Loucy (cell line): Measurements from ENCODE around the gene CDYL.

Experiments
- H2AFZ ChIP-seq: fragments of 200-600 bp; sonication (generic); 2 replicates; pipeline ENCODE4 v1.6.0; 2016; ENCODE audit warnings: antibody characterized with exemption, mild to moderate bottlenecking, low read length, moderate library complexity
- H3F3A ChIP-seq: fragments of 200-600 bp; 2 replicates; pipeline ENCODE4 v1.6.0; 2016; ENCODE audit warnings: antibody characterized with exemption, low read depth, mild to moderate bottlenecking
- H3K27me3 ChIP-seq: fragments of 200-600 bp; sonication (generic); 2 replicates; pipeline ENCODE4 v1.6.1; 2014; ENCODE audit warnings: low read length, mild to moderate bottlenecking; ENCODE audit not compliant: insufficient read depth, poor library complexity, severe bottlenecking
- H3K36me3 ChIP-seq: fragments of 200-600 bp; sonication (generic); 2 replicates; pipeline ENCODE4 v1.6.1; 2016; ENCODE audit warnings: low read length; ENCODE audit not compliant: insufficient read depth
- H3K4me1 ChIP-seq: fragments of 200-600 bp; sonication (generic); 2 replicates; pipeline ENCODE4 v1.5.1; 2014; ENCODE audit warnings: low read length, mild to moderate bottlenecking; ENCODE audit not compliant: insufficient read depth, poor library complexity, severe bottlenecking
- H3K4me2 ChIP-seq: fragments of 200-600 bp; sonication (generic); 2 replicates; pipeline ENCODE4 v1.6.0; 2014; ENCODE audit warnings: antibody characterized with exemption, low read length, low read depth, mild to moderate bottlenecking; ENCODE audit not compliant: poor library complexity, severe bottlenecking
- H3K4me3 ChIP-seq: fragments of 200-600 bp; sonication (generic); 2 replicates; pipeline ENCODE4 v1.5.1; 2014; ENCODE audit warnings: low read length, mild to moderate bottlenecking, mixed read lengths; ENCODE audit not compliant: poor library complexity, severe bottlenecking
- H3K79me2 ChIP-seq: fragments of 200-600 bp; sonication (generic); 2 replicates; pipeline ENCODE4 v1.6.1; 2014; ENCODE audit warnings: low read length; ENCODE audit not compliant: insufficient read depth
- H3K9ac ChIP-seq: fragments of 200-600 bp; sonication (generic); 2 replicates; pipeline ENCODE4 v1.6.0; 2014; ENCODE audit warnings: mild to moderate bottlenecking, low read depth, low read length, moderate library complexity; ENCODE audit not compliant: poor library complexity, severe bottlenecking
- H3K9me2 ChIP-seq: fragments of 200-600 bp; sonication (generic); replicated peaks from 2 replicates; pipeline ENCODE4 v1.6.1; 2016; ENCODE audit warnings: low read depth, low read length, mixed read lengths
- H3K9me3 ChIP-seq: fragments of 200-600 bp; sonication (generic); 2 replicates; pipeline ENCODE4 v1.6.1; 2014; ENCODE audit warnings: mild to moderate bottlenecking, antibody characterized with exemption, low read length, low read depth; ENCODE audit not compliant: insufficient read depth
- H4K20me1 ChIP-seq: fragments of 200-600 bp; sonication (generic); 2 replicates; pipeline ENCODE4 v1.6.0; 2014; ENCODE audit warnings: antibody characterized with exemption, low read length, mild to moderate bottlenecking; ENCODE audit not compliant: insufficient read depth, poor library complexity, severe bottlenecking
- CTCF ChIP-seq: fragments of 200-600 bp; sonication (generic); conservative IDR thresholded peaks from 2 replicates; pipeline ENCODE4 v1.5.1; 2014; ENCODE audit warnings: mild to moderate bottlenecking, antibody characterized with exemption, low read length
- EZH2phosphoT487 ChIP-seq: fragments of 200-600 bp; IDR thresholded peaks from 2 replicates; pipeline ENCODE4 v1.6.1; 2018; ENCODE audit warnings: antibody characterized with exemption, mild to moderate bottlenecking, moderate library complexity, borderline replicate concordance

Gene CDYL

DNA sequence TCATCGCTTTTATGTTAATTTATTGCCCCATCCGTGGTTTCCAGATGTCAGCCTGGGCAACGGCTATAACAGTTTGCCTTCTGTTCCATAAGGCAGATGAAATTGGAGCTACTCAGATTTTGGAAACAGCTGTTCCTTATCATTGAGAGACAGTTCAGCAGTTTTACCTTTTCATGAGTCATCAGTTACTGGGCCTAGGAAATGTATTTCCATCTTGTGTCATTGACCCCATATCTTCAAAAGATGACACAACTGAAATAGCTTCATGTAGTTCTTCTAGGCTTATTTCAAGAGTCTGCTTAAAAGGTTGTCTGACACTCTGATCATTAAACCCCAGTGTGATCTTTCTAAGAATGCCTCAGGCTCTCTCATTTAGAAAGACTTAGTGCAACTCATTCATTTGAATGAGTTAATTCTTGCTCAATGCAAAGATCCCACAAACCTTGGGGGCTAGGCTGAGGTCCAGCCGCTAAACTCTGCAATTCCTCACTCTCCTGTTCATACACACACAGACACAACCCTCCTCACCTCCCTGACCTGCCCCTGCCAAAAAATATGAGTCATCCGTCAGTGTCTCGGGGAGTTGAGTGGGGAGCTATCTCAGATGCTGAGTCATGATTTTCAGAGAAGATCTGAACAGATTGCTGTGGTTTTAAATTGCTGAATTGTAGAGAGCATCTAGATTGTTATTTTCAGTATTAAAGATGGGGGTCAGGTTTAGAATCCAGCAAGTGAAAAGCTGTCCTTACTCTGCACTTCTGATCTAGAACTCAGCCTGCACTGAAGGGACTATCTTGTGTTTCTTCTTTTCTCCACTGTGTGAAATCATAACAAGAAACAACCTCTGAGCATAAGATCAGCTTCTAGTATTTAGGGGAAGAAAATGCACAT is 165.8 kb downstream of the CDYL start:
- TF ChIP-seq EZH2phosphoT487 (no peak), CTCF (no peak)
- no peaks in the 10 kb centered on the region for H3K79me2 ChIP-seq

DNA sequence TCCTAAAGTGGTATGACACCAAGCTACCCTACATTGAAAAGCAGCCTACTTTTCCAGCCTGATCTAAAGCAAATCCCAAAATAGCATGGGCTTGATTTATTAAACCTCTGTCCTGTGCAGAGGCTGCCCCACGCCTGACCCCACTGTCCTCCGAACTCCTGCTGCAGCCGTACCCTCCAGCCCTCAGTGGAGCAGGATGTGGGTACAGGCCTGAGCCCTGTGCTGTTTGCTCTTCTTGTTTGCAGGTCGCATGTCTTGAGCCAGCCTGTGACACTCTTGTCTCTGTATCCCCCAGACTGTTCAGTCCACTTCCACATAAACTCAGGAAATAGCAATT is 166.4 kb downstream of the CDYL start:
- Histone ChIP-seq H3K9me3 (no peaks in the 10 kb centered on the region), H3K4me3 (no peak overlapping the region), H4K20me1 (peaks cover 24% of the 10 kb centered on the region), H3K9me2 (no peaks in the 10 kb centered on the region), H3K27me3 (no peaks in the 10 kb centered on the region), H3F3A (no peaks in the 10 kb centered on the region), H2AFZ (no peak overlapping the region), H3K36me3 (peaks cover 35% of the 10 kb centered on the region; the same call in 1 of the 2 replicates), H3K79me2 (no peaks in the 10 kb centered on the region), H3K4me2 (no peak overlapping the region), H3K9ac (no peak overlapping the region), H3K4me1 (peaks cover 29% of the 10 kb centered on the region)
- TF ChIP-seq EZH2phosphoT487 = no peak

More for the DNA sequence above, 165.8 kb downstream of the CDYL start:
- Histone ChIP-seq H3K4me2 (no peak overlapping the region), H3K9me3 (no peaks in the 10 kb centered on the region), H3F3A (no peaks in the 10 kb centered on the region), H3K9ac (no peak overlapping the region), H2AFZ (no peak overlapping the region), H3K9me2 (no peaks in the 10 kb centered on the region), H3K4me3 (no peak overlapping the region), H4K20me1 (peaks cover 24% of the 10 kb centered on the region), H3K36me3 (peaks cover 38% of the 10 kb centered on the region; the same call in 1 of the 2 replicates), H3K4me1 (peaks cover 29% of the 10 kb centered on the region), H3K27me3 (no peaks in the 10 kb centered on the region)

DNA sequence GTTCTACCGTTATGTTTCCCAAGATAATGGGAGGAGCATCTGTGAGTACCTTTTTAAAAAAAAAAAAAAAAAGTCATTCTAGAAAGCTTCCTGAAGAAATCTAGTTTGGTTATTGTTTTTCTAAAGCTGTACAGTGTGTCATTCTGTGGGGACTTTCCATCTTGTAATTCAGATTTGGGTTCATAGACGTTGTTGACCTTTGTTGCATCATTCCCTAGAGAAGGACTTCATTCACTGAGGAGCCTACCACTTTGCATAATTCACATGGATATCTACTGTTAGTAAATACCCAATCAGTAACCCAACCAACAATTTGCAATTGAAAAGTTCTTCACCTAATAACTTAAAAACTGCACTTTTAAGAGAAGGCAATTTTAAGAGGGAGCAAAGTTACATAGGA is 167.5 kb downstream of the CDYL start:
- Histone ChIP-seq H2AFZ (no peak overlapping the region), H3K79me2 (no peaks in the 10 kb centered on the region), H3K4me1 (peaks cover 29% of the 10 kb centered on the region), H4K20me1 (peaks cover 24% of the 10 kb centered on the region), H3K27me3 (no peaks in the 10 kb centered on the region), H3F3A (no peaks in the 10 kb centered on the region), H3K4me2 (no peak overlapping the region), H3K4me3 (no peak overlapping the region), H3K36me3 (peaks cover 31% of the 10 kb centered on the region; the same call in 1 of the 2 replicates), H3K9me2 (no peaks in the 10 kb centered on the region), H3K9me3 (no peaks in the 10 kb centered on the region), H3K9ac (no peak overlapping the region)
- no peak for TF ChIP-seq CTCF

DNA sequence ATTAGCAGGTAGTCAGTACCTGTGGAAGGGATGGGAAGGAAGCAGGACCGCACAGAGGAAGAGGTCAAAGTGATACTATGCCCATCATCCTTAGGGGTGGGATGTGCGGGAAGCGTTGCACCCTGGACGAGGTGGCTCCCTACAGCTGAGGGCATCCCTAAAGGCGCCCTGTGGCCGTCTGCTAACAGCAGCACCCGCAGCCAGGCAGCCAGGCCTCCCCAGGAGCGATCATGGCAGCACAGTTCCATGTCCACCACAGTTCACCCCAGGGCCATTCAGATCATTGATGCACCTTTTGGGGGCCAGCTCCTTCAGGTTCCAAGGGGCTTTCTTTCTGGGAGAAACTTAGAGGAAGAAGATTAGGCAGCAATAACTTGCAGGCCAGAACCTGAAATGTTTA is 168.1 kb downstream of the CDYL start:
- Histone ChIP-seq H3K79me2 (no peaks in the 10 kb centered on the region), H3K9me2 (no peaks in the 10 kb centered on the region), H3F3A (no peaks in the 10 kb centered on the region), H3K4me2 (no peak overlapping the region), H3K9ac (no peak overlapping the region), H3K9me3 (no peaks in the 10 kb centered on the region), H3K36me3 (peaks cover 35% of the 10 kb centered on the region; the same call in 1 of the 2 replicates), H3K27me3 (no peaks in the 10 kb centered on the region), H3K4me3 (no peak overlapping the region), H4K20me1 (peaks cover 24% of the 10 kb centered on the region), H3K4me1 (peaks cover 29% of the 10 kb centered on the region), H2AFZ (no peak overlapping the region)
- TF ChIP-seq CTCF (no peak), EZH2phosphoT487 (no peak)
